DND-41 (cell line): Measurements from ENCODE around the gene ALDH3A1.

ENCODE experiments used
- ATAC-seq: fragments of 200-7000 bp; cut with Tn5 transposase; 3 replicates; pipeline ENCODE4 v1.9.1; 2021; ENCODE audit warnings: low read depth; ENCODE audit not compliant: insufficient read depth
- DNase-seq: peaks from one replicate; pipeline ENCODE4 v3.0.0-alpha.2; 2020
- H2AFZ ChIP-seq: 2 replicates; pipeline ENCODE4 v1.6.0; 2012; ENCODE audit warnings: low read depth, low read length
- H3K27ac ChIP-seq: 2 replicates; pipeline ENCODE4 v1.5.1; 2012; ENCODE audit warnings: low read length, inconsistent platforms
- H3K27me3 ChIP-seq: fragments of 200-600 bp; sonication (generic); 2 replicates; pipeline ENCODE4 v1.6.0; 2012; ENCODE audit warnings: low read length, mild to moderate bottlenecking, inconsistent platforms; ENCODE audit not compliant: insufficient read depth, poor library complexity
- H3K36me3 ChIP-seq: 2 replicates; pipeline ENCODE4 v1.5.1; 2012; ENCODE audit warnings: low read length, inconsistent platforms; ENCODE audit not compliant: insufficient read depth
- H3K4me1 ChIP-seq: 2 replicates; pipeline ENCODE4 v1.5.1; 2012; ENCODE audit warnings: mild to moderate bottlenecking, low read length; ENCODE audit not compliant: insufficient read depth
- H3K4me2 ChIP-seq: 2 replicates; pipeline ENCODE4 v1.6.0; 2012; ENCODE audit warnings: mild to moderate bottlenecking, moderate library complexity, low read length, inconsistent platforms; ENCODE audit not compliant: insufficient read depth
- H3K4me3 ChIP-seq, 2 experiments: fragments of 200-600 bp in 1 of 2; shearing (Covaris generic) in 1 of 2; 2 replicates each; pipeline ENCODE4 v1.5.1; 2012 to 2016; ENCODE audit warnings: inconsistent platforms in 2 of 2, low read length in 2 of 2, mild to moderate bottlenecking in 2 of 2, low read depth in 1 of 2, moderate library complexity in 1 of 2
- H3K79me2 ChIP-seq: 2 replicates; pipeline ENCODE4 v1.6.0; 2012; ENCODE audit warnings: low read length, inconsistent platforms; ENCODE audit not compliant: insufficient read depth
- H3K9ac ChIP-seq: 2 replicates; pipeline ENCODE4 v1.6.0; 2012; ENCODE audit warnings: low read depth, mild to moderate bottlenecking, inconsistent platforms, low read length, moderate library complexity
- H3K9me3 ChIP-seq: 2 replicates; pipeline ENCODE4 v1.5.1; 2012; ENCODE audit warnings: low read length, moderate library complexity, mild to moderate bottlenecking, inconsistent platforms; ENCODE audit not compliant: insufficient read depth, severe bottlenecking
- H4K20me1 ChIP-seq: 2 replicates; pipeline ENCODE4 v1.6.0; 2012; ENCODE audit warnings: low read length; ENCODE audit not compliant: insufficient read depth
- EZH2 ChIP-seq: IDR thresholded peaks from 3 replicates; pipeline ENCODE4 v1.6.1; 2012; ENCODE audit warnings: borderline replicate concordance, low read depth, mild to moderate bottlenecking, moderate library complexity, low read length, inconsistent platforms; ENCODE audit not compliant: severe bottlenecking
- TF ChIP-seq, protein P1 (sequence below): IDR thresholded peaks from 2 replicates; pipeline ENCODE4 v1.5.1; 2012; ENCODE audit warnings: borderline replicate concordance, low read length, moderate library complexity, mild to moderate bottlenecking; ENCODE audit not compliant: poor library complexity, severe bottlenecking; ENCODE audit errors: extremely low read depth

The ALDH3A1 gene

DNA sequence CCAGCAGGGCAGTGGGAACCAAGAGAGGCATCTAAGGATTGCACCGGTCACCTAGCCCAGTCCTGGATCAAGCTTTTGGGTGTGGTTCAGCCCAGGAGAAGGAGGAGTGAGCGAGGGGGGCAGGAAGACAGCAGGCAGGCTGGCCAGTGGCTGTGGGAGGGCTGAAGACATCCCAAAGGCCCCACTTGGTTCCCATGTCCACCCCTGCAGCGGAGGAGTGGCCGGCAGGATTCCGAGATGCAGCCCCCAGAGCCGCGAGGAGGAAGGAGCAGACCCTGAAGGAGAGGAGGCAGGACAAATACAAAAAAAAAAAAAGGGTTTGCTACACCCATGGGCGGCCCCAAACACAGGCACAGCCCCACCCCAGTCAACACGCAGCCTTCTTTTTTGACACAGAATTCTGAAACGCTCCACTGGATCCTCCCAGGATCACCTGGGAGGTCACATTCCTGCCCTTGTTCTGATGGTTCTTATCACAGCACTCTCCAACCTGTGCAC, 30.6 kb downstream of the ALDH3A1 start:
- Histone ChIP-seq H3K79me2 (no peaks in the 10 kb centered on the region), H3K9me3 (no peaks in the 10 kb centered on the region), H3K27ac (no peak overlapping the region), H3K4me3 (no peak overlapping the region), H3K36me3 (no peaks in the 10 kb centered on the region), H3K4me1 (no peaks in the 10 kb centered on the region), H3K9ac (no peak overlapping the region), H3K4me2 (no peak overlapping the region), H4K20me1 (peaks cover 7% of the 10 kb centered on the region; the same call in 1 of the 2 replicates), H2AFZ (no peak overlapping the region), H3K27me3 (no peaks in the 10 kb centered on the region)
- ATAC-seq (no peak), DNase-seq (no peak)
- no peak for TF ChIP-seq EZH2
- TF ChIP-seq, protein P1, sequence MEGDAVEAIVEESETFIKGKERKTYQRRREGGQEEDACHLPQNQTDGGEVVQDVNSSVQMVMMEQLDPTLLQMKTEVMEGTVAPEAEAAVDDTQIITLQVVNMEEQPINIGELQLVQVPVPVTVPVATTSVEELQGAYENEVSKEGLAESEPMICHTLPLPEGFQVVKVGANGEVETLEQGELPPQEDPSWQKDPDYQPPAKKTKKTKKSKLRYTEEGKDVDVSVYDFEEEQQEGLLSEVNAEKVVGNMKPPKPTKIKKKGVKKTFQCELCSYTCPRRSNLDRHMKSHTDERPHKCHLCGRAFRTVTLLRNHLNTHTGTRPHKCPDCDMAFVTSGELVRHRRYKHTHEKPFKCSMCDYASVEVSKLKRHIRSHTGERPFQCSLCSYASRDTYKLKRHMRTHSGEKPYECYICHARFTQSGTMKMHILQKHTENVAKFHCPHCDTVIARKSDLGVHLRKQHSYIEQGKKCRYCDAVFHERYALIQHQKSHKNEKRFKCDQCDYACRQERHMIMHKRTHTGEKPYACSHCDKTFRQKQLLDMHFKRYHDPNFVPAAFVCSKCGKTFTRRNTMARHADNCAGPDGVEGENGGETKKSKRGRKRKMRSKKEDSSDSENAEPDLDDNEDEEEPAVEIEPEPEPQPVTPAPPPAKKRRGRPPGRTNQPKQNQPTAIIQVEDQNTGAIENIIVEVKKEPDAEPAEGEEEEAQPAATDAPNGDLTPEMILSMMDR, result no peak

DNA sequence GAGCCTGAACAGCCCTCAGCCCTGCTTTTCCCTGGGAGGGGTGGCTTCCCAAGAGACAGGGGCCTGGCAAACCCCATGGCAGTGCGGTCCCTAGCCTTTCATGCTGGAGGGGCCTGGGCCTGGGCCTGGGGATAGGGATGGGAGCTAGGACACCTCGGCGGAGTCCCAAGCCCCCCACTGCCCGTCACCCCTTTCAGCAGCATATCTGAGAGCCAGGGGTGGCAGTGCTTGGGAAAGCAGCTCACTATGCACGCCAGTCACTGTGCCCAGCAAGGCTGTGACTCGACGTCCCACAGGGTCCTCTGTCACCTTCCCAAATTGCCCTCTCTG, 31.1 kb downstream of the ALDH3A1 start:
- Histone ChIP-seq H3K9me3 (no peaks in the 10 kb centered on the region), H3K4me1 (no peaks in the 10 kb centered on the region), H3K27me3 (no peaks in the 10 kb centered on the region), H2AFZ (no peak overlapping the region), H3K79me2 (no peaks in the 10 kb centered on the region), H4K20me1 (peaks cover 7% of the 10 kb centered on the region; the same call in 1 of the 2 replicates), H3K36me3 (no peaks in the 10 kb centered on the region), H3K4me2 (no peak overlapping the region), H3K4me3 (no peak overlapping the region), H3K27ac (no peak overlapping the region), H3K9ac (no peak overlapping the region)
- TF ChIP-seq EZH2, result no peak
- TF ChIP-seq, protein P1, result no peak
- ATAC-seq (no peak), DNase-seq (no peak)

DNA sequence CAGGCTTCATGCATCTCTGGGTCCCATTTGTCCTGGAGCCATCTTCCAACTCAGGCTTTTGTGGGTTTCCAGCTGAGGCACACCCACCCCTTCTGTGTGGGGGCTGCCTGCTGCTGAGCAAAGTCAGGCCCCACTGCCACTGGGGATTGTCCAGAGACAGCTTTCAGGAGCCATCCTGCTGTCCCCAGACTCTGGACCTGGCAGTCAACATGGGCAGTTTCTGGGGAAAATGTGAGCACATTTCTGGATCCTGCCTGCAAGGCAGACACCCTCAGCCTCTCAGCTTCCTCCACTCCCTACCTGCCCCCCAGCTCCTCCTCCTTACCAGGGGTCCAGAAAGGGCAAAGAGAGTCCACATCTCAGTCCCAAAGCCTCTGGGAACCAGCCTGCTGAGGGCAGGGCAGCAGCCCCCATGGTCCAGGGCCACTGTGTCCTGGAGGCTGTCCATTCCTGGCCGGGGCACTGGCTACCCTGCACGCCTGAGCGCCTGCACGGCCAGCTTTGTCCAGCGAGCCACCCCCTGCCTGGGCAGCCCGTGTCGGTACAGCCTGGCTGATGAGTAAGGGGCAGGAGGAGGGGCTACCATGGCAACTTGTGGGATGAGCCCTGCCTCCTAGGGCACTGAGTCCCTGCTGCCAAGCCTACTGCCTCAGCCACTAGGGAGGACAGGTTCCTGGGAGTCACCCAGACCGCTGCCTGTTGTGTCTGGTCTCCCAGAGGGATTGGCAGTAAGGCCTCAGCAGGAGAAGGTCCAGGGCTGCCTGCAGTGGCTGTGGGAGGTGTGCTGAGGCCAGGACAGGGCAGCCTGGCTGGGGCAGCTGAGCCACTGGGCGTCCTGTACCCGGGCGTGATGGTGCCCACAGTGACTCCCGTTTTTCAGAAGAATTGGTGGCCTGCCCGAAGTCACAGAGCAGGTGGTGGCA, 31.7 kb downstream of the ALDH3A1 start, which contains the start of gene SLC47A2:
Gene SLC47A2 (minus strand): TSS at position 477 of the 923 bp plus-strand sequence. CDS start 29 bp downstream, at position 448.
- TF ChIP-seq EZH2, result no peak
- TF ChIP-seq, protein P1, result no peak
- H3K9me3 ChIP-seq, result no peaks in the 10 kb centered on the region
- H3K27me3 ChIP-seq, result no peaks in the 10 kb centered on the region
- no peak within 1 kb of the TSS for H3K9ac ChIP-seq
- ATAC-seq, result no peak
- H3K36me3 ChIP-seq, result no peaks in the 10 kb centered on the region
- no peak within 1 kb of the TSS for H3K27ac ChIP-seq
- H3K4me2 ChIP-seq, result no peak within 1 kb of the TSS
- H2AFZ ChIP-seq, result no peak within 1 kb of the TSS
- H3K4me1 ChIP-seq, result no peaks in the 10 kb centered on the region
- H3K4me3 ChIP-seq, result no peak within 1 kb of the TSS
- DNase-seq, result no peak
- no peaks in the 10 kb centered on the region for H3K79me2 ChIP-seq
- peaks cover 7% of the 10 kb centered on the region; the same call in 1 of the 2 replicates for H4K20me1 ChIP-seq
